ENCODE measurements around the gene MSX1. TPM values are rescaled to one million over a fixed set of nuclear protein-coding genes. Genes with fewer than 3 reads are reported as not detected.

Gene MSX1
- total RNA-seq, 4 donors from 2014 or later = 1.2 to 4.4 (median 2.5) TPM

GRCh38 chr4:4866124-4866865 is 6.8 kb downstream of the MSX1 start:
- H3K4me3 ChIP-seq = peak overlapping the region; percentile 16 to 33 (median 26)
- no peak for DNase-seq
- intact Hi-C loops (cut with DNase I; ENCODE audit: low total_unique reads) = no loop called here
- peaks cover 0 to 5% of the 10 kb centered on the region in 2 donors for H3K36me3 ChIP-seq
- ATAC-seq = no peak
- H3K27ac ChIP-seq = no peak overlapping the region
- H3K27me3 ChIP-seq = peaks cover 90 to 99% (median 96%) of the 10 kb centered on the region in 3 donors
- H3K9me3 ChIP-seq = no peaks in the 10 kb centered on the region
- in situ Hi-C loops (cut with MboI; ENCODE audit: low sequenced_read_pairs in 4 of 4) = no loop called here
- TF ChIP-seq POLR2A (IDR thresholded peaks at IDR 0.05) = no peak
- no peak for TF ChIP-seq CTCF (IDR thresholded peaks at IDR 0.05 in 4 of 5, conservative IDR thresholded peaks at IDR 0.05 in 1 of 5)
- peaks cover 11 to 15% of the 10 kb centered on the region in 2 donors for H3K4me1 ChIP-seq

GRCh38 chr4:4866866-4867374 is 7.5 kb downstream of the MSX1 start:
- TF ChIP-seq CTCF (IDR thresholded peaks at IDR 0.05 in 4 of 5, conservative IDR thresholded peaks at IDR 0.05 in 1 of 5) (no peak), POLR2A (IDR thresholded peaks at IDR 0.05) (no peak)
- H3K27ac ChIP-seq = no peak overlapping the region
- no peaks in the 10 kb centered on the region for H3K9me3 ChIP-seq
- DNase-seq (no peak), ATAC-seq (no peak)
- H3K4me1 ChIP-seq = peaks cover 6 to 18% of the 10 kb centered on the region in 2 donors
- peak overlapping the region in 3 of 4 donors; percentile 20 to 33 (median 31) for H3K4me3 ChIP-seq
- peaks cover 0 to 5% of the 10 kb centered on the region in 2 donors for H3K36me3 ChIP-seq
- H3K27me3 ChIP-seq = peaks cover 90 to 99% (median 96%) of the 10 kb centered on the region in 3 donors
- intact Hi-C loops (cut with DNase I; ENCODE audit: low total_unique reads) = no loop called here
- in situ Hi-C loops (cut with MboI; ENCODE audit: low sequenced_read_pairs in 4 of 4) = no loop called here

GRCh38 chr4:4867375-4868039 is 8.0 kb downstream of the MSX1 start:
- Histone ChIP-seq H3K27ac (no peak overlapping the region), H3K4me3 (peak overlapping the region in 3 of 4 donors; percentile 5 to 33 (median 31)), H3K27me3 (peaks cover 90 to 99% (median 96%) of the 10 kb centered on the region in 3 donors), H3K9me3 (no peaks in the 10 kb centered on the region), H3K4me1 (peaks cover 5 to 18% of the 10 kb centered on the region in 2 donors), H3K36me3 (peaks cover 0 to 3% of the 10 kb centered on the region in 2 donors)
- intact Hi-C loops (cut with DNase I; ENCODE audit: low total_unique reads) = no loop called here
- in situ Hi-C loops (cut with MboI; ENCODE audit: low sequenced_read_pairs in 4 of 4) = no loop called here
- TF ChIP-seq CTCF (IDR thresholded peaks at IDR 0.05 in 4 of 5, conservative IDR thresholded peaks at IDR 0.05 in 1 of 5) (no peak), POLR2A (IDR thresholded peaks at IDR 0.05) (no peak)
- ATAC-seq (no peak), DNase-seq (no peak)

GRCh38 chr4:4868040-4868757 is 8.7 kb downstream of the MSX1 start:
- TF ChIP-seq POLR2A (IDR thresholded peaks at IDR 0.05) = no peak
- no peak for TF ChIP-seq CTCF (IDR thresholded peaks at IDR 0.05 in 4 of 5, conservative IDR thresholded peaks at IDR 0.05 in 1 of 5)
- Histone ChIP-seq H3K4me3 (no peak overlapping the region), H3K4me1 (peaks cover 5 to 18% of the 10 kb centered on the region in 2 donors), H3K27ac (no peak overlapping the region), H3K27me3 (peaks cover 90 to 99% (median 96%) of the 10 kb centered on the region in 3 donors), H3K36me3 (no peaks in the 10 kb centered on the region), H3K9me3 (no peaks in the 10 kb centered on the region)
- intact Hi-C loops (cut with DNase I; ENCODE audit: low total_unique reads) = no loop called here
- ATAC-seq (no peak), DNase-seq (no peak)
- in situ Hi-C loops (cut with MboI; ENCODE audit: low sequenced_read_pairs in 4 of 4) = no loop called here
